HG03575 (cell line): ENCODE measurements around the gene HERC2.
"Not testable (repeated sequence)": the region's sequence is repeated elsewhere in the genome, so short reads cannot be mapped to it uniquely, and the experiment has no call there.

ENCODE experiments used
- ATAC-seq: cut with Tn5 transposase; IDR thresholded peaks from one replicate; pipeline ENCODE4 v1.9.1; 2021; ENCODE audit not compliant: unreplicated experiment, insufficient number of reproducible peaks, low FRiP score; ENCODE audit errors: extremely low read depth

Gene HERC2

GRCh38 chr15:28191832-28192231 lies 130.1 kb downstream of the HERC2 start:
- ATAC-seq = no peak

- no peak for ATAC-seq
These were observed 131.4 kb downstream of the HERC2 start for GRCh38 chr15:28190391-28191174.

- ATAC-seq = no peak
These were observed 136.7 kb downstream of the HERC2 start for GRCh38 chr15:28185148-28185895.

- ATAC-seq = no peak
These were observed 137.8 kb downstream of the HERC2 start for GRCh38 chr15:28184166-28184565.

GRCh38 chr15:28182731-28183130 lies 139.2 kb downstream of the HERC2 start:
- no peak for ATAC-seq

- no peak for ATAC-seq
These were observed 139.8 kb downstream of the HERC2 start for GRCh38 chr15:28182216-28182615.

GRCh38 chr15:28181366-28181765 lies 140.6 kb downstream of the HERC2 start:
- ATAC-seq = no peak

- ATAC-seq = no peak
These were observed 142.7 kb downstream of the HERC2 start for GRCh38 chr15:28179270-28179669.

GRCh38 chr15:28178727-28179126 lies 143.3 kb downstream of the HERC2 start:
- ATAC-seq = no peak

GRCh38 chr15:28178290-28178689 lies 143.7 kb downstream of the HERC2 start:
- ATAC-seq = no peak

GRCh38 chr15:28169366-28169765 lies 152.6 kb downstream of the HERC2 start:
- ATAC-seq = no peak

GRCh38 chr15:28168405-28169121 lies 153.4 kb downstream of the HERC2 start:
- not testable (repeated sequence) for ATAC-seq

- no peak for ATAC-seq
These were observed 154.9 kb downstream of the HERC2 start for GRCh38 chr15:28167042-28167441.

GRCh38 chr15:28165791-28166190 lies 156.2 kb downstream of the HERC2 start:
- no peak for ATAC-seq

- ATAC-seq = no peak
These were observed 157.1 kb downstream of the HERC2 start for GRCh38 chr15:28164876-28165275.

- ATAC-seq = no peak
These were observed 167.7 kb downstream of the HERC2 start for GRCh38 chr15:28154283-28154682.

- no peak for ATAC-seq
These were observed 168.4 kb downstream of the HERC2 start for GRCh38 chr15:28153492-28154119.

GRCh38 chr15:28152538-28152923 lies 169.4 kb downstream of the HERC2 start:
- ATAC-seq = not testable (repeated sequence)

GRCh38 chr15:28151864-28152537 lies 170.0 kb downstream of the HERC2 start:
- ATAC-seq = not testable (repeated sequence)
